CD14-positive monocyte (primary cell): ENCODE data around the gene ACACB. TPM values are rescaled to one million over a fixed set of nuclear protein-coding genes. Genes with fewer than 3 reads are reported as not detected.

Experiments
- DNase-seq, 3 donors: peaks; one replicate each; pipeline ENCODE4 v3.0.0-alpha.2; 2011 to 2022
- H2AFZ ChIP-seq: 2 replicates; pipeline ENCODE4 v1.6.0; 2012; ENCODE audit warnings: mild to moderate bottlenecking, low read depth, low read length, inconsistent platforms; ENCODE audit not compliant: insufficient read depth, poor library complexity, severe bottlenecking
- H3K27ac ChIP-seq, 2 donors: 1 replicate in 1 of 2; 2 replicates in 1 of 2; pipeline ENCODE4 v1.5.1; 2012 to 2013; ENCODE audit warnings: low read length in 2 of 2, control low read depth in 1 of 2, inconsistent platforms in 1 of 2, low read depth in 1 of 2, mild to moderate bottlenecking in 1 of 2
- H3K27me3 ChIP-seq, 2 donors: one replicate each; pipeline versions ENCODE4 v1.6.0 to v1.6.1; 2011 to 2013; ENCODE audit warnings: low read length in 2 of 2; ENCODE audit not compliant: control insufficient read depth in 2 of 2, insufficient read depth in 2 of 2
- H3K36me3 ChIP-seq, 2 donors: replicated peaks in 1 of 2; 1 replicate in 1 of 2; 2 replicates in 1 of 2; pipeline versions ENCODE4 v1.5.1 to v1.6.1; 2012 to 2013; ENCODE audit warnings: low read length in 2 of 2, control low read depth in 1 of 2, inconsistent platforms in 1 of 2, mild to moderate bottlenecking in 1 of 2; ENCODE audit not compliant: insufficient read depth in 2 of 2, control insufficient read depth in 1 of 2
- H3K4me1 ChIP-seq, 2 donors: 1 replicate in 1 of 2; 2 replicates in 1 of 2; pipeline versions ENCODE4 v1.5.1 to v1.6.1; 2012 to 2013; ENCODE audit warnings: low read length in 2 of 2, control low read depth in 1 of 2, inconsistent platforms in 1 of 2, mild to moderate bottlenecking in 1 of 2, moderate library complexity in 1 of 2; ENCODE audit not compliant: insufficient read depth in 2 of 2, control insufficient read depth in 1 of 2
- H3K4me2 ChIP-seq: replicated peaks from 2 replicates; pipeline ENCODE3; 2012; ENCODE audit warnings: low read length, moderate library complexity, mild to moderate bottlenecking; ENCODE audit not compliant: poor library complexity, severe bottlenecking; ENCODE audit errors: extremely low read depth
- H3K4me3 ChIP-seq, 3 experiments: fragments of 200-600 bp in 1 of 3; sonication (generic) in 1 of 3; replicated peaks in 1 of 3; 1 replicate in 2 of 3; 2 replicates in 1 of 3; pipeline ENCODE4 v1.5.1; 2011 to 2013; ENCODE audit warnings: low read length in 3 of 3, mild to moderate bottlenecking in 3 of 3, control low read depth in 2 of 3, low read depth in 2 of 3, inconsistent platforms in 1 of 3, moderate library complexity in 1 of 3
- H3K79me2 ChIP-seq: 2 replicates; pipeline ENCODE4 v1.6.0; 2012; ENCODE audit warnings: mild to moderate bottlenecking, control low read depth, inconsistent platforms, low read length, moderate library complexity; ENCODE audit not compliant: insufficient read depth
- H3K9ac ChIP-seq: 2 replicates; pipeline ENCODE4 v1.6.0; 2017; ENCODE audit warnings: low read length, mild to moderate bottlenecking; ENCODE audit not compliant: insufficient read depth, poor library complexity, severe bottlenecking
- H3K9me3 ChIP-seq, 2 donors: replicated peaks in 1 of 2; 1 replicate in 1 of 2; 2 replicates in 1 of 2; pipeline versions ENCODE4 v1.5.1 to v1.6.1; 2012 to 2013; ENCODE audit warnings: low read length in 2 of 2, control low read depth in 1 of 2; ENCODE audit not compliant: control insufficient read depth in 1 of 2, insufficient read depth in 1 of 2
- H4K20me1 ChIP-seq: 2 replicates; pipeline ENCODE4 v1.6.0; 2012; ENCODE audit warnings: mild to moderate bottlenecking, low read length, control low read depth, moderate library complexity; ENCODE audit not compliant: insufficient read depth
- H3K27ac Mint-ChIP-seq, 7 donors: one replicate each; pipeline ENCODE4 v1.8.0; 2020; ENCODE audit warnings: mild to moderate bottlenecking in 7 of 7, mixed read lengths in 7 of 7, moderate library complexity in 6 of 7, inconsistent platforms in 2 of 7
- H3K27me3 Mint-ChIP-seq, 3 donors: one replicate each; pipeline ENCODE4 v1.8.0; 2021 to 2022; ENCODE audit warnings: low read depth in 3 of 3, mild to moderate bottlenecking in 3 of 3, mixed read lengths in 3 of 3, moderate library complexity in 3 of 3, inconsistent platforms in 1 of 3
- H3K36me3 Mint-ChIP-seq, 2 donors: one replicate each; pipeline ENCODE4 v1.8.0; 2020; ENCODE audit warnings: mixed read lengths in 2 of 2, inconsistent platforms in 1 of 2, mild to moderate bottlenecking in 1 of 2
- H3K4me1 Mint-ChIP-seq: one replicate; pipeline ENCODE4 v1.8.0; 2020; ENCODE audit warnings: mild to moderate bottlenecking, mixed read lengths
- H3K4me3 Mint-ChIP-seq, 2 donors: one replicate each; pipeline ENCODE4 v1.8.0; 2020; ENCODE audit warnings: mild to moderate bottlenecking in 2 of 2, mixed read lengths in 2 of 2, moderate library complexity in 1 of 2
- H3K9me3 Mint-ChIP-seq, 7 donors: one replicate each; pipeline ENCODE4 v1.8.0; 2020 to 2022; ENCODE audit warnings: mixed read lengths in 7 of 7, mild to moderate bottlenecking in 6 of 7, moderate library complexity in 6 of 7, inconsistent platforms in 2 of 7
- WGBS: methylation state at CpG from one replicate; pipeline ENCODE4 v1.1.5; 2013; ENCODE audit warnings: missing lambda C conversion rate; ENCODE audit not compliant: insufficient coverage; 5-methylcytosine and 5-hydroxymethylcytosine counted together
- intact Hi-C, 2 donors: fragments of 100-400 bp; cut with micrococcal nuclease; formaldehyde crosslinking; loops; one replicate each; pipeline versions ENCODE4 v1.15.0 to v1.15.1; 2023
- polyA plus RNA-seq, 3 donors: library from polyadenylated mRNA; depleted of rRNA in 1 of 3; unstranded in 2 of 3; stranded (reverse) in 1 of 3; fragments of 300-500 nt in 2 of 3; fragments of >200 nt in 1 of 3; fragmentation: Illumina TruSeq in 2 of 3; gene quantifications; 1 replicate in 2 of 3; 2 replicates in 1 of 3; pipeline ENCODE4 v1.2.3, GENCODE V29; 2012 to 2021
- TF ChIP-seq, protein P1 (sequence below): fragments of 200-600 bp; IDR thresholded peaks from one replicate; pipeline ENCODE4 v1.8.0; 2022; ENCODE audit warnings: antibody characterized with exemption, mild to moderate bottlenecking

ACACB gene
- polyA plus RNA-seq, 3 donors = 0.14 to 5.0 (median 1.9) TPM

DNA sequence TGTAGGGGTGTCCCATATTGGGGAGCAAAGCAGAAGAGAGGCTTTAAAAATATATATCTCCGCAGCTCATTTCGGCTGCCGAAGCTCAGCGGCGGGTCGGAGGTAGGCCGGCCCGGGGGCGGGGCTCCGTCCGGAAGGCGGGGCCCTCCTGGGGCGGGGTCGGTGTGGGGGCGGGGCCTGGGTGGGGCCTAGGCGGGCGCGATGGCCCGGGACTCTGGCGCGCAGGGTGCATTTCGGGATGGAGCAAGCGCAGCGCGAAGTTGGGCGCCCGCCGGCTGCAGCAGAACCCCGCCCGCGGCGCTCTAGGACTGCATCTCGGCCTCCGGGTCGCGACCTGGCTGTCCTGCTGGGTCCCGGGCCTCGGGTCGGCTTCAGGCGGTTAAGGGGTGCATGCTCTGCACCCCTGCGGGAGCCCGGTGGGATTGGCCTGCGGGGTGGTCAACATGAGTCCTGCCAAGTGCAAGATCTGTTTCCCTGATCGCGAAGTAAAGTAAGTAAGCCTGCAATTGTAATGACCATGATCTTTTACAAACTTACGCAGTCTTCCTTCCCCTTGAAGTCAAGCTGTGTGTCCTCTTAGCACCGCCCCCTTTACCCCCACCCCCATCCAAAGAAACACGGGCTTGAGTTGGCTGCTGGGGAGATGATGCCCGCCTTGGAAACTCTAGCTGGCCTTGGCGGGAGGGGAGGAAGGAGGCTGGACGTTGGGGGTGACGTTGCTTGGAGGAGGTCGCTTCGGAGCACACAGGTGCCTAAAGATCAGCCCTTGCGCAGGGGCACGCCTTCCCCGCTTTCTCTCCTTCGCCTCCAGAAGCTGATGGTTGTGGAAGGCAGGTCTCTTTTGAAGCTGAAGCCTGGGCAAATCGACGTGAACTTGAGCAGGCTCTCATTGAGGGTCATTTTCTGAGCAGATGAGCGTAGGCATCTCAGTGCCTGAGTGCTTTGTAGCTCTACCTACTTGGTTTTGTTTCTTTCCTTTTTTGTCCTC, 38.4 kb downstream of the ACACB start:
- H3K9me3 Mint-ChIP-seq = no peaks in the 10 kb centered on the region

DNA sequence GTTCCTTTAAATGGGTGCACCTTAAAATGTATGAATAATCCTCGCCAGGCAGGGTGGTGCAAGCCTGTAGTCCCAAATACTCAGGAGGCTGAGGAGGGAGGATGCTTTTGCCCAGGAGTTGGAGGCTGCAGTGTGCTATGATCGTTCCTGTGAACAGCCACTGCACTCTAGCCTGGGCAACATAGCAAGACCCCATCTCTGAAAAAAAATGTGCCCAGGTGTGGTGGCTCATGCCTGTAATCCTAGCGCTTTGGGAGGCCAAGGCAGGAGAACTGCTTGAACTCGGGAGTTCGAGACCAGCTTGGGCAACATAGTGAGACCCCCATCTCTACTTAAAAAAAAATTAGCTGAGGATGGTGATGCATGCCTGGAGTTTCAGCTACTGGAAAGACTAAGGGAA, 39.6 kb downstream of the ACACB start:
- no peaks in the 10 kb centered on the region for H3K9me3 Mint-ChIP-seq
- Histone ChIP-seq H2AFZ (no peak overlapping the region), H3K9me3 (no peaks in the 10 kb centered on the region), H3K9ac (no peak overlapping the region), H3K79me2 (peaks cover 4% of the 10 kb centered on the region), H3K27me3 (peaks cover 0 to 4% of the 10 kb centered on the region in 2 donors), H3K4me2 (no peak overlapping the region), H3K4me1 (peaks cover 17 to 19% of the 10 kb centered on the region in 2 donors), H4K20me1 (no peaks in the 10 kb centered on the region), H3K27ac (no peak overlapping the region), H3K4me3 (no peak overlapping the region), H3K36me3 (no peaks in the 10 kb centered on the region)
- WGBS = 100% methylated on average over 3 of the region's 5 CpGs
- intact Hi-C loops = no loop called here
- H3K27ac Mint-ChIP-seq = peak overlapping the region in 1 of 7 donors; percentile 19
- peaks cover 7 to 11% (median 8%) of the 10 kb centered on the region in 3 donors for H3K27me3 Mint-ChIP-seq
- H3K36me3 Mint-ChIP-seq = no peaks in the 10 kb centered on the region
- no peak overlapping the region for H3K4me3 Mint-ChIP-seq
- TF ChIP-seq, protein P1, sequence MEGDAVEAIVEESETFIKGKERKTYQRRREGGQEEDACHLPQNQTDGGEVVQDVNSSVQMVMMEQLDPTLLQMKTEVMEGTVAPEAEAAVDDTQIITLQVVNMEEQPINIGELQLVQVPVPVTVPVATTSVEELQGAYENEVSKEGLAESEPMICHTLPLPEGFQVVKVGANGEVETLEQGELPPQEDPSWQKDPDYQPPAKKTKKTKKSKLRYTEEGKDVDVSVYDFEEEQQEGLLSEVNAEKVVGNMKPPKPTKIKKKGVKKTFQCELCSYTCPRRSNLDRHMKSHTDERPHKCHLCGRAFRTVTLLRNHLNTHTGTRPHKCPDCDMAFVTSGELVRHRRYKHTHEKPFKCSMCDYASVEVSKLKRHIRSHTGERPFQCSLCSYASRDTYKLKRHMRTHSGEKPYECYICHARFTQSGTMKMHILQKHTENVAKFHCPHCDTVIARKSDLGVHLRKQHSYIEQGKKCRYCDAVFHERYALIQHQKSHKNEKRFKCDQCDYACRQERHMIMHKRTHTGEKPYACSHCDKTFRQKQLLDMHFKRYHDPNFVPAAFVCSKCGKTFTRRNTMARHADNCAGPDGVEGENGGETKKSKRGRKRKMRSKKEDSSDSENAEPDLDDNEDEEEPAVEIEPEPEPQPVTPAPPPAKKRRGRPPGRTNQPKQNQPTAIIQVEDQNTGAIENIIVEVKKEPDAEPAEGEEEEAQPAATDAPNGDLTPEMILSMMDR = no peak
- peaks cover 27% of the 10 kb centered on the region for H3K4me1 Mint-ChIP-seq
- no peak for DNase-seq

More for the DNA sequence above, 38.4 kb downstream of the ACACB start:
- intact Hi-C loops = no loop called here
- Histone ChIP-seq H3K27me3 (peaks cover 0 to 4% of the 10 kb centered on the region in 2 donors), H3K4me3 (peak overlapping the region; percentile 52 to 89 (median 60)), H3K4me1 (peaks cover 17 to 19% of the 10 kb centered on the region in 2 donors), H4K20me1 (no peaks in the 10 kb centered on the region), H3K36me3 (no peaks in the 10 kb centered on the region), H3K79me2 (peaks cover 4% of the 10 kb centered on the region), H3K4me2 (peak overlapping the region; percentile 94), H3K9me3 (no peaks in the 10 kb centered on the region), H3K27ac (peak overlapping the region in 1 of 2 donors; percentile 58), H2AFZ (peak overlapping the region; percentile 92), H3K9ac (peak overlapping the region; percentile 56)
- WGBS = under 1% methylated on average over 55 of the region's 61 CpGs
- peaks cover 27% of the 10 kb centered on the region for H3K4me1 Mint-ChIP-seq
- peak overlapping the region; percentile 87 to 94 for H3K4me3 Mint-ChIP-seq
- TF ChIP-seq, protein P1 = no peak
- H3K27me3 Mint-ChIP-seq = peaks cover 6 to 13% (median 7%) of the 10 kb centered on the region in 3 donors
- H3K36me3 Mint-ChIP-seq = no peaks in the 10 kb centered on the region
- DNase-seq = peak; percentile 61 to 63 (median 62)
- H3K27ac Mint-ChIP-seq = peak overlapping the region; percentile 69 to 94 (median 88)
